Natural killer cell (primary cell): ENCODE data around the gene ARHGEF4. TPM values are rescaled to one million over a fixed set of nuclear protein-coding genes. Genes with fewer than 3 reads are reported as not detected.

Experiments used
- ATAC-seq, 3 donors: fragments of 150-1000 bp in 2 of 3; fragments of 200-7000 bp in 1 of 3; cut with Tn5 transposase; 1 replicate in 1 of 3; 2 replicates in 2 of 3; pipeline ENCODE4 v1.10.0; 2021; ENCODE audit warnings: mild to moderate bottlenecking in 2 of 3, moderate library complexity in 2 of 3
- DNase-seq, 2 donors: peaks; one replicate each; pipeline versions ENCODE4 v3.0.0 to v3.0.0-alpha.2; 2013 to 2021; ENCODE audit warnings: mixed read lengths in 1 of 2
- H3K27ac ChIP-seq: one replicate; pipeline ENCODE4 v1.5.1; 2013; ENCODE audit warnings: mild to moderate bottlenecking, low read length
- H3K27me3 ChIP-seq: one replicate; pipeline ENCODE4 v1.6.1; 2013; ENCODE audit warnings: low read length; ENCODE audit not compliant: control insufficient read depth, insufficient read depth
- H3K36me3 ChIP-seq: one replicate; pipeline ENCODE4 v1.6.1; 2013; ENCODE audit warnings: low read length; ENCODE audit not compliant: control insufficient read depth, insufficient read depth
- H3K4me1 ChIP-seq: one replicate; pipeline ENCODE4 v1.6.1; 2013; ENCODE audit warnings: low read length; ENCODE audit not compliant: control insufficient read depth, insufficient read depth
- H3K4me3 ChIP-seq: one replicate; pipeline ENCODE4 v1.5.1; 2013; ENCODE audit warnings: low read length
- H3K9me3 ChIP-seq: one replicate; pipeline ENCODE4 v1.6.1; 2013; ENCODE audit warnings: low read length; ENCODE audit not compliant: control insufficient read depth, insufficient read depth
- H3K27ac Mint-ChIP-seq, 2 donors: one replicate each; pipeline ENCODE4 v1.8.0; 2022; ENCODE audit warnings: mild to moderate bottlenecking in 2 of 2, mixed read lengths in 2 of 2, moderate library complexity in 1 of 2
- H3K27me3 Mint-ChIP-seq, 2 donors: one replicate each; pipeline ENCODE4 v1.8.0; 2022; ENCODE audit warnings: low read depth in 2 of 2, mixed read lengths in 2 of 2
- H3K36me3 Mint-ChIP-seq: one replicate; pipeline ENCODE4 v1.8.0; 2022; ENCODE audit warnings: mixed read lengths
- H3K4me1 Mint-ChIP-seq, 2 donors: one replicate each; pipeline ENCODE4 v1.8.0; 2022; ENCODE audit warnings: mixed read lengths in 2 of 2
- H3K4me3 Mint-ChIP-seq: one replicate; pipeline ENCODE4 v1.8.0; 2022; ENCODE audit warnings: mild to moderate bottlenecking, moderate library complexity, mixed read lengths
- H3K9me3 Mint-ChIP-seq, 2 donors: one replicate each; pipeline ENCODE4 v1.8.0; 2022; ENCODE audit warnings: mixed read lengths in 2 of 2
- CTCF ChIP-seq: fragments of 200-600 bp; IDR thresholded peaks from one replicate; pipeline ENCODE4 v1.8.0; 2022; ENCODE audit warnings: antibody characterized with exemption
- WGBS: methylation state at CpG from one replicate; pipeline ENCODE4 v1.1.7; 2013; ENCODE audit warnings: missing lambda C conversion rate; ENCODE audit not compliant: insufficient coverage; 5-methylcytosine and 5-hydroxymethylcytosine counted together
- intact Hi-C: fragments of 100-400 bp; cut with micrococcal nuclease; formaldehyde crosslinking; loops from one replicate; pipeline ENCODE4 v1.14.2; 2022
- total RNA-seq, 4 donors: library from RNA; stranded (reverse); fragments of 120-200 nt in 1 of 4; gene quantifications; one replicate each; pipeline versions ENCODE4 v1.2.3 to v1.2.4, GENCODE V29; 2013 to 2022

ARHGEF4 gene
- total RNA-seq, 3 donors from 2014 or later (not counting 1 experiment from before 2014, with no cell fraction given), result 0.11 TPM; not detected in 2

DNA sequence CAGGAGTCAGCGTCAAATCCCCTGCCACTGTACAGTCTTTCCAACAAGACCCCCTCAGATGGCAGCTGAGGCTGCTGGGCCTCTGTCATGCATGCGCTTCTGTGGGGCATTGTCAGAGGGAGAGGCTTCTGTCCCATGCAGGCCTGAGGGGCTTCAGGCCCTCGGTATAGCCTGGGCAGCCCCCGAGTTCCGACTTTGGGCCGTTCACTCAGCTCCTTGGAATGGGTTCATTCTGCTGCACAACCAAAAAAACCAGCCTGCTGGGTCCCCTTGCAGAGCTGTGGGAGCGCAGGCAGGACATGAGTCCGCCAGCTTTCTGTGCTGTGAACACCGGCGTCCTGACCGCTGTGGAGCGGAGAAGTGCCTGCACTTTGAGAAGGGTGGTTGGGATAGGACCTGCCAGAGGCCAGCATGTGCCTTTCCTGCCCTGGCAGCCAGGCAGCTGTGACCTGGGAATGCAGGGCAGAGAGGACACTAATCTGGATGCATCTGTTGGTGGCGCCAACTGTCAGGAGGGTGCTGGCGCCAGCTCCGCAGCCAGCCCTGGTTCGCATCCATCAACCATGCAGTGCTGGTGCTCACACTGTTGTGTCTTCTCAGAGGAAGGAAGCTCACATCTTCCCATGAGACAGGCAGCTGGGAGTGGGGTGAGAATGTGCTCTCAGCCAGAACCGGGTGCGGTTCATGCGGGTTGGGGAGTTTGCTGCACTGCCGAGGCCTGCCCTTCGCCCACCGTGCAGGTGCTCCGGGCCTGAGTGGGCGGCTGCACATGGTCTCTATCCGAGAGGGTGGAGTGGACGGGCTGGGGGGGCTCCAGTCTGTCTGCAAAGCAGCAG is 14.3 kb downstream of the ARHGEF4 start:
- H3K4me3 Mint-ChIP-seq, result no peak overlapping the region
- 87% methylated on average over 26 of the region's 26 CpGs for WGBS
- TF ChIP-seq CTCF, result no peak

GRCh38 chr2:130851624-130852382 is 15.1 kb downstream of the ARHGEF4 start:
- Histone ChIP-seq H3K36me3 (no peaks in the 10 kb centered on the region), H3K4me3 (no peak overlapping the region), H3K27me3 (no peaks in the 10 kb centered on the region), H3K9me3 (no peaks in the 10 kb centered on the region), H3K4me1 (no peaks in the 10 kb centered on the region), H3K27ac (no peak overlapping the region)
- no peak overlapping the region for H3K4me3 Mint-ChIP-seq
- peaks cover 0 to 5% of the 10 kb centered on the region in 2 donors for H3K9me3 Mint-ChIP-seq
- peaks cover 4 to 5% of the 10 kb centered on the region in 2 donors for H3K27me3 Mint-ChIP-seq
- TF ChIP-seq CTCF, result no peak
- no peak overlapping the region for H3K27ac Mint-ChIP-seq
- intact Hi-C loops, result no loop called here
- ATAC-seq (no peak), DNase-seq (no peak)
- H3K4me1 Mint-ChIP-seq, result no peaks in the 10 kb centered on the region
- H3K36me3 Mint-ChIP-seq, result no peaks in the 10 kb centered on the region
- 81% methylated on average over 14 of the region's 14 CpGs for WGBS

More for the DNA sequence above, 14.3 kb downstream of the ARHGEF4 start:
- Histone ChIP-seq H3K4me1 (no peaks in the 10 kb centered on the region), H3K36me3 (no peaks in the 10 kb centered on the region), H3K27ac (no peak overlapping the region), H3K9me3 (no peaks in the 10 kb centered on the region), H3K27me3 (no peaks in the 10 kb centered on the region), H3K4me3 (no peak overlapping the region)
- Mint-ChIP-seq H3K36me3 (no peaks in the 10 kb centered on the region), H3K27me3 (peaks cover 3 to 4% of the 10 kb centered on the region in 2 donors), H3K27ac (no peak overlapping the region), H3K4me1 (no peaks in the 10 kb centered on the region), H3K9me3 (peaks cover 0 to 3% of the 10 kb centered on the region in 2 donors)
- DNase-seq (no peak), ATAC-seq (no peak)
- intact Hi-C loops, result no loop called here

- no peak for TF ChIP-seq CTCF
- 93% methylated on average over 18 of the region's 18 CpGs for WGBS
- intact Hi-C loops, result no loop called here
- no peaks in the 10 kb centered on the region for H3K4me1 Mint-ChIP-seq
- Histone ChIP-seq H3K4me1 (no peaks in the 10 kb centered on the region), H3K9me3 (no peaks in the 10 kb centered on the region), H3K36me3 (no peaks in the 10 kb centered on the region), H3K27me3 (no peaks in the 10 kb centered on the region), H3K27ac (no peak overlapping the region), H3K4me3 (no peak overlapping the region)
- DNase-seq (no peak), ATAC-seq (no peak)
- peaks cover 4 to 5% of the 10 kb centered on the region in 2 donors for H3K27me3 Mint-ChIP-seq
- no peaks in the 10 kb centered on the region for H3K36me3 Mint-ChIP-seq
- no peak overlapping the region for H3K27ac Mint-ChIP-seq
- no peak overlapping the region for H3K4me3 Mint-ChIP-seq
- peaks cover 0 to 5% of the 10 kb centered on the region in 2 donors for H3K9me3 Mint-ChIP-seq
Observed at GRCh38 chr2:130852521-130853115, 15.9 kb downstream of the ARHGEF4 start.
